ENCODE data around the gene MMP11. TPM values are rescaled to one million over a fixed set of nuclear protein-coding genes. Genes with fewer than 3 reads are reported as not detected.

MMP11 gene
- total and polyA plus RNA-seq, 2 of the 13 experiments (the other 11 are each of a cell fraction or from before 2014, with no cell fraction given), result 8.9 to 28.6 TPM

DNA sequence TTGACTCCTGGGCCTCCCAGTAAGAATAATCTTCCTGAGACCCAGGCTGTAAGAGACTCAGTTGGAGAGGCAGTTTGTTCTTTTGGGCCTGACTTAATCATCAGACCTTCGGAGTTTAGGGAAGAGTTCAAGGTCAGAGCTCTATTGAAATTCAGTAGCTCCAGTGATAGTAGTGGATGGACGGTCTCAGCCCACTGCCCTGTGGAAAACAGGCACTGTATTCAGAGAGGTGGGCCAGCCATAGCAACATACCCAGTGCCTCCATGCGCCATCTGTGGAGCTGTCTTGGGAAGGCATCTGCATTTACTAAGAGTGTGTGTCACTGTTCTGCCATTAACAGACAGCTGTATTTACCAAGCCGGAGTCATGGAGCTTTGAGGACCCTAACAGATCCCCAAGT is 17.0 kb downstream of the MMP11 start (continued):
- no peak for TF ChIP-seq RFXAP (CRISPR knock-in tag; IDR thresholded peaks at IDR 0.05; ENCODE audit: borderline replicate concordance)
- no peak for TF ChIP-seq ZFP36 (IDR thresholded peaks at IDR 0.05; ENCODE audit: borderline replicate concordance, low read depth, low read length, partially characterized antibody)
- TF ChIP-seq ZNF674 (CRISPR knock-in tag; IDR thresholded peaks at IDR 0.05; ENCODE audit: low read depth), result no peak
- TF ChIP-seq, protein P1, sequence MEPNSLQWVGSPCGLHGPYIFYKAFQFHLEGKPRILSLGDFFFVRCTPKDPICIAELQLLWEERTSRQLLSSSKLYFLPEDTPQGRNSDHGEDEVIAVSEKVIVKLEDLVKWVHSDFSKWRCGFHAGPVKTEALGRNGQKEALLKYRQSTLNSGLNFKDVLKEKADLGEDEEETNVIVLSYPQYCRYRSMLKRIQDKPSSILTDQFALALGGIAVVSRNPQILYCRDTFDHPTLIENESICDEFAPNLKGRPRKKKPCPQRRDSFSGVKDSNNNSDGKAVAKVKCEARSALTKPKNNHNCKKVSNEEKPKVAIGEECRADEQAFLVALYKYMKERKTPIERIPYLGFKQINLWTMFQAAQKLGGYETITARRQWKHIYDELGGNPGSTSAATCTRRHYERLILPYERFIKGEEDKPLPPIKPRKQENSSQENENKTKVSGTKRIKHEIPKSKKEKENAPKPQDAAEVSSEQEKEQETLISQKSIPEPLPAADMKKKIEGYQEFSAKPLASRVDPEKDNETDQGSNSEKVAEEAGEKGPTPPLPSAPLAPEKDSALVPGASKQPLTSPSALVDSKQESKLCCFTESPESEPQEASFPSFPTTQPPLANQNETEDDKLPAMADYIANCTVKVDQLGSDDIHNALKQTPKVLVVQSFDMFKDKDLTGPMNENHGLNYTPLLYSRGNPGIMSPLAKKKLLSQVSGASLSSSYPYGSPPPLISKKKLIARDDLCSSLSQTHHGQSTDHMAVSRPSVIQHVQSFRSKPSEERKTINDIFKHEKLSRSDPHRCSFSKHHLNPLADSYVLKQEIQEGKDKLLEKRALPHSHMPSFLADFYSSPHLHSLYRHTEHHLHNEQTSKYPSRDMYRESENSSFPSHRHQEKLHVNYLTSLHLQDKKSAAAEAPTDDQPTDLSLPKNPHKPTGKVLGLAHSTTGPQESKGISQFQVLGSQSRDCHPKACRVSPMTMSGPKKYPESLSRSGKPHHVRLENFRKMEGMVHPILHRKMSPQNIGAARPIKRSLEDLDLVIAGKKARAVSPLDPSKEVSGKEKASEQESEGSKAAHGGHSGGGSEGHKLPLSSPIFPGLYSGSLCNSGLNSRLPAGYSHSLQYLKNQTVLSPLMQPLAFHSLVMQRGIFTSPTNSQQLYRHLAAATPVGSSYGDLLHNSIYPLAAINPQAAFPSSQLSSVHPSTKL (CRISPR knock-in tag; IDR thresholded peaks at IDR 0.05), result peak; percentile 27; the same call in 1 of the 2 replicates
- TF ChIP-seq AGO1 (IDR thresholded peaks at IDR 0.05; ENCODE audit: low read depth, low read length, poor library complexity, severe bottlenecking), result no peak
- TF ChIP-seq, protein P2, sequence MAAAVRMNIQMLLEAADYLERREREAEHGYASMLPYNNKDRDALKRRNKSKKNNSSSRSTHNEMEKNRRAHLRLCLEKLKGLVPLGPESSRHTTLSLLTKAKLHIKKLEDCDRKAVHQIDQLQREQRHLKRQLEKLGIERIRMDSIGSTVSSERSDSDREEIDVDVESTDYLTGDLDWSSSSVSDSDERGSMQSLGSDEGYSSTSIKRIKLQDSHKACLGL (CRISPR knock-in tag; IDR thresholded peaks at IDR 0.05), result no peak
- TF ChIP-seq ZC3H13 (CRISPR knock-in tag; IDR thresholded peaks at IDR 0.05), result no peak
- TF ChIP-seq, protein P3, sequence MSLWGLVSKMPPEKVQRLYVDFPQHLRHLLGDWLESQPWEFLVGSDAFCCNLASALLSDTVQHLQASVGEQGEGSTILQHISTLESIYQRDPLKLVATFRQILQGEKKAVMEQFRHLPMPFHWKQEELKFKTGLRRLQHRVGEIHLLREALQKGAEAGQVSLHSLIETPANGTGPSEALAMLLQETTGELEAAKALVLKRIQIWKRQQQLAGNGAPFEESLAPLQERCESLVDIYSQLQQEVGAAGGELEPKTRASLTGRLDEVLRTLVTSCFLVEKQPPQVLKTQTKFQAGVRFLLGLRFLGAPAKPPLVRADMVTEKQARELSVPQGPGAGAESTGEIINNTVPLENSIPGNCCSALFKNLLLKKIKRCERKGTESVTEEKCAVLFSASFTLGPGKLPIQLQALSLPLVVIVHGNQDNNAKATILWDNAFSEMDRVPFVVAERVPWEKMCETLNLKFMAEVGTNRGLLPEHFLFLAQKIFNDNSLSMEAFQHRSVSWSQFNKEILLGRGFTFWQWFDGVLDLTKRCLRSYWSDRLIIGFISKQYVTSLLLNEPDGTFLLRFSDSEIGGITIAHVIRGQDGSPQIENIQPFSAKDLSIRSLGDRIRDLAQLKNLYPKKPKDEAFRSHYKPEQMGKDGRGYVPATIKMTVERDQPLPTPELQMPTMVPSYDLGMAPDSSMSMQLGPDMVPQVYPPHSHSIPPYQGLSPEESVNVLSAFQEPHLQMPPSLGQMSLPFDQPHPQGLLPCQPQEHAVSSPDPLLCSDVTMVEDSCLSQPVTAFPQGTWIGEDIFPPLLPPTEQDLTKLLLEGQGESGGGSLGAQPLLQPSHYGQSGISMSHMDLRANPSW (CRISPR knock-in tag; IDR thresholded peaks at IDR 0.05; ENCODE audit: borderline replicate concordance), result no peak
- TF ChIP-seq PPARG (CRISPR knock-in tag; conservative IDR thresholded peaks at IDR 0.05), result peak; percentile 67
- TF ChIP-seq, protein P4, sequence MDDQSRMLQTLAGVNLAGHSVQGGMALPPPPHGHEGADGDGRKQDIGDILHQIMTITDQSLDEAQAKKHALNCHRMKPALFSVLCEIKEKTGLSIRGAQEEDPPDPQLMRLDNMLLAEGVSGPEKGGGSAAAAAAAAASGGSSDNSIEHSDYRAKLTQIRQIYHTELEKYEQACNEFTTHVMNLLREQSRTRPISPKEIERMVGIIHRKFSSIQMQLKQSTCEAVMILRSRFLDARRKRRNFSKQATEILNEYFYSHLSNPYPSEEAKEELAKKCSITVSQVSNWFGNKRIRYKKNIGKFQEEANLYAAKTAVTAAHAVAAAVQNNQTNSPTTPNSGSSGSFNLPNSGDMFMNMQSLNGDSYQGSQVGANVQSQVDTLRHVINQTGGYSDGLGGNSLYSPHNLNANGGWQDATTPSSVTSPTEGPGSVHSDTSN (CRISPR knock-in tag; IDR thresholded peaks at IDR 0.05; ENCODE audit: borderline replicate concordance), result no peak
- TF ChIP-seq, protein P5, sequence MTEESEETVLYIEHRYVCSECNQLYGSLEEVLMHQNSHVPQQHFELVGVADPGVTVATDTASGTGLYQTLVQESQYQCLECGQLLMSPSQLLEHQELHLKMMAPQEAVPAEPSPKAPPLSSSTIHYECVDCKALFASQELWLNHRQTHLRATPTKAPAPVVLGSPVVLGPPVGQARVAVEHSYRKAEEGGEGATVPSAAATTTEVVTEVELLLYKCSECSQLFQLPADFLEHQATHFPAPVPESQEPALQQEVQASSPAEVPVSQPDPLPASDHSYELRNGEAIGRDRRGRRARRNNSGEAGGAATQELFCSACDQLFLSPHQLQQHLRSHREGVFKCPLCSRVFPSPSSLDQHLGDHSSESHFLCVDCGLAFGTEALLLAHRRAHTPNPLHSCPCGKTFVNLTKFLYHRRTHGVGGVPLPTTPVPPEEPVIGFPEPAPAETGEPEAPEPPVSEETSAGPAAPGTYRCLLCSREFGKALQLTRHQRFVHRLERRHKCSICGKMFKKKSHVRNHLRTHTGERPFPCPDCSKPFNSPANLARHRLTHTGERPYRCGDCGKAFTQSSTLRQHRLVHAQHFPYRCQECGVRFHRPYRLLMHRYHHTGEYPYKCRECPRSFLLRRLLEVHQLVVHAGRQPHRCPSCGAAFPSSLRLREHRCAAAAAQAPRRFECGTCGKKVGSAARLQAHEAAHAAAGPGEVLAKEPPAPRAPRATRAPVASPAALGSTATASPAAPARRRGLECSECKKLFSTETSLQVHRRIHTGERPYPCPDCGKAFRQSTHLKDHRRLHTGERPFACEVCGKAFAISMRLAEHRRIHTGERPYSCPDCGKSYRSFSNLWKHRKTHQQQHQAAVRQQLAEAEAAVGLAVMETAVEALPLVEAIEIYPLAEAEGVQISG (CRISPR knock-in tag; IDR thresholded peaks at IDR 0.05), result peak; percentile 39; the same call in 1 of the 2 replicates
- TF ChIP-seq, protein P6, sequence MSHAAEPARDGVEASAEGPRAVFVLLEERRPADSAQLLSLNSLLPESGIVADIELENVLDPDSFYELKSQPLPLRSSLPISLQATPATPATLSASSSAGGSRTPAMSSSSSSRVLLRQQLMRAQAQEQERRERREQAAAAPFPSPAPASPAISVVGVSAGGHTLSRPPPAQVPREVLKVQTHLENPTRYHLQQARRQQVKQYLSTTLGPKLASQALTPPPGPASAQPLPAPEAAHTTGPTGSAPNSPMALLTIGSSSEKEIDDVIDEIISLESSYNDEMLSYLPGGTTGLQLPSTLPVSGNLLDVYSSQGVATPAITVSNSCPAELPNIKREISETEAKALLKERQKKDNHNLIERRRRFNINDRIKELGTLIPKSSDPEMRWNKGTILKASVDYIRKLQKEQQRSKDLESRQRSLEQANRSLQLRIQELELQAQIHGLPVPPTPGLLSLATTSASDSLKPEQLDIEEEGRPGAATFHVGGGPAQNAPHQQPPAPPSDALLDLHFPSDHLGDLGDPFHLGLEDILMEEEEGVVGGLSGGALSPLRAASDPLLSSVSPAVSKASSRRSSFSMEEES (CRISPR knock-in tag; IDR thresholded peaks at IDR 0.05), result no peak
- TF ChIP-seq ZNF713 (CRISPR knock-in tag; IDR thresholded peaks at IDR 0.05), result no peak
- TF ChIP-seq POGZ (CRISPR knock-in tag; IDR thresholded peaks at IDR 0.05), result no peak
- TF ChIP-seq ZNF274 (CRISPR knock-in tag; IDR thresholded peaks at IDR 0.05), result no peak
